WTC11 (cell line): ENCODE results near the gene MGAT5B. TPM values are rescaled to one million over a fixed set of nuclear protein-coding genes. Genes with fewer than 3 reads are reported as not detected.
A peak's percentile ranks its signal among the peaks of the same experiment; 100 is the strongest.

Source experiments
- ATAC-seq: fragments of 200-7000 bp; cut with Tn5 transposase; 2 replicates; pipeline ENCODE4 v1.10.0; 2021; ENCODE audit warnings: mild to moderate bottlenecking, moderate library complexity
- Bru-seq: library from RNA; stranded (reverse); fragments of 400-500 nt; gene quantifications from one replicate; lab custom pipeline; 2021; lab: Mats Ljungman, UMichigan
- CTCF ChIA-PET: fragments of 300-600 bp; sonication (Branson Sonifier 250); formaldehyde crosslinking; loops from one replicate; lab custom pipeline; 2021; ENCODE audit warnings: antibody characterized with exemption; lab: Charles Lee
- POLR2A ChIA-PET: fragments of 350-600 bp; sonication (Branson Sonifier 250); formaldehyde crosslinking; loops from one replicate; lab custom pipeline; 2021; ENCODE audit warnings: antibody characterized with exemption; lab: Charles Lee
- DNase-seq: peaks from one replicate; pipeline ENCODE4 v3.0.0; 2021; ENCODE audit warnings: low spot score
- H3K27ac Mint-ChIP-seq: 2 replicates; pipeline ENCODE4 v1.8.0; 2021; ENCODE audit warnings: mixed read lengths
- H3K27me3 Mint-ChIP-seq: 2 replicates; pipeline ENCODE4 v1.8.0; 2021; ENCODE audit warnings: low read depth, mild to moderate bottlenecking, moderate library complexity, mixed read lengths
- H3K36me3 Mint-ChIP-seq: 2 replicates; pipeline ENCODE4 v1.8.0; 2021; ENCODE audit warnings: mixed read lengths
- H3K4me1 Mint-ChIP-seq: 2 replicates; pipeline ENCODE4 v1.8.0; 2022; ENCODE audit warnings: mixed read lengths
- H3K4me3 Mint-ChIP-seq: 2 replicates; pipeline ENCODE4 v1.8.0; 2021; ENCODE audit warnings: mild to moderate bottlenecking, moderate library complexity, mixed read lengths
- H3K9me3 Mint-ChIP-seq: 2 replicates; pipeline ENCODE4 v1.8.0; 2021; ENCODE audit warnings: mixed read lengths
- CREM ChIP-seq: sonication (generic); formaldehyde crosslinking; IDR thresholded peaks from 2 replicates; pipeline ENCODE4 v1.8.1; 2022; ENCODE audit warnings: mild to moderate bottlenecking, missing genetic modification reagents, moderate library complexity
- E2F1 ChIP-seq: sonication (generic); formaldehyde crosslinking; IDR thresholded peaks from 2 replicates; pipeline ENCODE4 v1.8.0; 2022; ENCODE audit warnings: mild to moderate bottlenecking, missing genetic modification reagents
- ESRRA ChIP-seq: sonication (generic); formaldehyde crosslinking; IDR thresholded peaks from 2 replicates; pipeline ENCODE4 v1.8.1; 2022; ENCODE audit warnings: mild to moderate bottlenecking, missing genetic modification reagents, borderline replicate concordance
- GTF2I ChIP-seq: fragments of 250-450 bp; sonication (Bioruptor Pico); conservative IDR thresholded peaks from 2 replicates; pipeline ENCODE4 v1.4.0; 2021; ENCODE audit warnings: mild to moderate bottlenecking
- HMGXB4 ChIP-seq: sonication (generic); formaldehyde crosslinking; IDR thresholded peaks from 2 replicates; pipeline ENCODE4 v1.8.1; 2023; ENCODE audit warnings: mild to moderate bottlenecking, moderate library complexity, missing genetic modification reagents
- IRF2 ChIP-seq: sonication (generic); formaldehyde crosslinking; IDR thresholded peaks from 2 replicates; pipeline ENCODE4 v1.8.0; 2022; ENCODE audit warnings: low read depth, missing genetic modification reagents, borderline replicate concordance
- JUN ChIP-seq: sonication (generic); formaldehyde crosslinking; IDR thresholded peaks from 2 replicates; pipeline ENCODE4 v1.8.0; 2023; ENCODE audit warnings: mild to moderate bottlenecking, missing genetic modification reagents
- MAX ChIP-seq: sonication (generic); formaldehyde crosslinking; IDR thresholded peaks from 2 replicates; pipeline ENCODE4 v1.8.0; 2022; ENCODE audit warnings: mild to moderate bottlenecking, missing genetic modification reagents
- MXD4 ChIP-seq: fragments of 250-450 bp; sonication (Bioruptor Pico); IDR thresholded peaks from 2 replicates; pipeline ENCODE4 v1.8.0; 2021; ENCODE audit warnings: mild to moderate bottlenecking, moderate library complexity, borderline replicate concordance
- OVOL2 ChIP-seq: fragments of 250-450 bp; sonication (Bioruptor Pico); IDR thresholded peaks from 2 replicates; pipeline ENCODE4 v1.9.0; 2021; ENCODE audit warnings: mild to moderate bottlenecking, borderline replicate concordance
- PREB ChIP-seq: sonication (generic); formaldehyde crosslinking; IDR thresholded peaks from 2 replicates; pipeline ENCODE4 v1.8.1; 2022; ENCODE audit warnings: mild to moderate bottlenecking, missing genetic modification reagents, moderate library complexity, borderline replicate concordance
- SP1 ChIP-seq: sonication (generic); formaldehyde crosslinking; conservative IDR thresholded peaks from 2 replicates; pipeline ENCODE4 v1.8.1; 2022; ENCODE audit warnings: missing genetic modification reagents
- TP53 ChIP-seq: sonication (generic); formaldehyde crosslinking; IDR thresholded peaks from 2 replicates; pipeline ENCODE4 v1.8.1; 2023; ENCODE audit warnings: mild to moderate bottlenecking, missing genetic modification reagents
- ZNF121 ChIP-seq: sonication (generic); formaldehyde crosslinking; IDR thresholded peaks from 2 replicates; pipeline ENCODE4 v1.8.0; 2023; ENCODE audit warnings: missing genetic modification reagents
- ZNF138 ChIP-seq: sonication (generic); formaldehyde crosslinking; conservative IDR thresholded peaks from 2 replicates; pipeline ENCODE4 v1.8.1; 2022; ENCODE audit warnings: mild to moderate bottlenecking, moderate library complexity, missing genetic modification reagents
- ZNF263 ChIP-seq: sonication (generic); formaldehyde crosslinking; IDR thresholded peaks from 2 replicates; pipeline ENCODE4 v1.8.1; 2022; ENCODE audit warnings: low read depth, mild to moderate bottlenecking, moderate library complexity, missing genetic modification reagents
- ZNF317 ChIP-seq: sonication (generic); formaldehyde crosslinking; IDR thresholded peaks from 2 replicates; pipeline ENCODE4 v1.8.1; 2023; ENCODE audit warnings: low read depth, mild to moderate bottlenecking, moderate library complexity, missing genetic modification reagents, borderline replicate concordance
- ZNF423 ChIP-seq: fragments of 250-450 bp; sonication (Bioruptor Pico); IDR thresholded peaks from 2 replicates; pipeline ENCODE4 v2.1.2; 2022; ENCODE audit warnings: mild to moderate bottlenecking, moderate library complexity
- long read RNA-seq, 3 experiments: library from RNA in 1 of 3; library from capped mRNA in 1 of 3; library from polyadenylated mRNA in 1 of 3; unstranded in 2 of 3; stranded (forward) in 1 of 3; transcript quantifications; one replicate each; pipeline ENCODE4 v2.0.0, GENCODE V29; 2021
- total RNA-seq: library from RNA; stranded (reverse); gene quantifications from 3 replicates; pipeline ENCODE4 v1.2.3, GENCODE V29; 2021
- TF ChIP-seq, protein P1 (sequence below): sonication (generic); formaldehyde crosslinking; IDR thresholded peaks from 2 replicates; pipeline ENCODE4 v1.8.1; 2022; ENCODE audit warnings: mild to moderate bottlenecking, moderate library complexity, missing genetic modification reagents
- TF ChIP-seq, protein P2 (sequence below): sonication (generic); formaldehyde crosslinking; IDR thresholded peaks from 2 replicates; pipeline ENCODE4 v1.8.1; 2023; ENCODE audit warnings: mild to moderate bottlenecking, missing genetic modification reagents, moderate library complexity
- TF ChIP-seq, protein P3 (sequence below): fragments of 200-600 bp; IDR thresholded peaks from 2 replicates; pipeline ENCODE4 v1.8.0; 2022; ENCODE audit warnings: antibody characterized with exemption

Gene MGAT5B
- total RNA-seq (11.5 to 12.0 TPM (median 11.6 TPM) in 3 replicates), Bru-seq, nascent RNA (percentile 38 among the genes with signal in this experiment)
- long read RNA-seq, experiment 1, full-length matches to known transcripts: 8 of 29 reads
- long read RNA-seq, experiment 1, partial matches to known transcripts: 7 of 29 reads
- long read RNA-seq, experiment 1, other reads (novel, unspliced or antisense): 14 of 29 reads
- long read RNA-seq, experiment 2, partial matches to known transcripts: 1 of 10 reads
- long read RNA-seq, experiment 2, other reads (novel, unspliced or antisense): 9 of 10 reads
- long read RNA-seq, experiment 3, partial matches to known transcripts: 1 of 1 reads
- long read RNA-seq, experiment 3, other reads (novel, unspliced or antisense): 0 of 1 reads

DNA sequence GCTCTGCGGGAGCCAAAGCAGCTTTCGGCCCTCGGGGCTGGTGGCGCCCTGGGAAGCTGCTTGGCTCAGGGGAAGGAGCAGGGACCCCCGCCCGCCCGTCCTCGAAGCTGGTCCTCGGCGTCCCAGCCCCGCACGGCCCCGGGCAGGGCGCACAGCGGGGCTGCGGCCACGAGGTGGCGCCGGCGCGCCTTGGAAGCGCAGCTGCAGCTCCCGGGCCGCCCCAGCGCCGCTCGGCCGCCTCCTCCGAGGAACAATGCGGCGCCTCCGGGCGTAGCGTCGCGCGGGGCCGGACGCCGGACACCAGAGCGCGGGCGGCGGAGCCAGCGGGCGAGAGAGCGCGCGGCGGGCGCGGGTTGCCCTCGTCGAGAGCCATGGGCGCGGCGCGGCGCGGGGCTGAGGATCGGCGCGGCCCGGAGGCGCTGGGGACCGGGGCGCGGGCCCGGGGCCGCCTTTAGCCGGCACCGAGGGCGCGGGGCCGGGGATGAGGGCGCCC lies at the start of gene MGAT5B:
TSS of gene MGAT5B (plus strand) at position 229 of the 493 bp plus-strand sequence. CDS start 626 bp downstream, outside the sequence.
- TF ChIP-seq ZNF423 (CRISPR knock-in tag): no peak
- TF ChIP-seq, protein P1, sequence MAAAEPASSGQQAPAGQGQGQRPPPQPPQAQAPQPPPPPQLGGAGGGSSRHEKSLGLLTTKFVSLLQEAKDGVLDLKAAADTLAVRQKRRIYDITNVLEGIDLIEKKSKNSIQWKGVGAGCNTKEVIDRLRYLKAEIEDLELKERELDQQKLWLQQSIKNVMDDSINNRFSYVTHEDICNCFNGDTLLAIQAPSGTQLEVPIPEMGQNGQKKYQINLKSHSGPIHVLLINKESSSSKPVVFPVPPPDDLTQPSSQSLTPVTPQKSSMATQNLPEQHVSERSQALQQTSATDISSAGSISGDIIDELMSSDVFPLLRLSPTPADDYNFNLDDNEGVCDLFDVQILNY: peak; percentile 14; the same call in 1 of the 2 replicates
- no peak for TF ChIP-seq ZNF138
- TF ChIP-seq, protein P2, sequence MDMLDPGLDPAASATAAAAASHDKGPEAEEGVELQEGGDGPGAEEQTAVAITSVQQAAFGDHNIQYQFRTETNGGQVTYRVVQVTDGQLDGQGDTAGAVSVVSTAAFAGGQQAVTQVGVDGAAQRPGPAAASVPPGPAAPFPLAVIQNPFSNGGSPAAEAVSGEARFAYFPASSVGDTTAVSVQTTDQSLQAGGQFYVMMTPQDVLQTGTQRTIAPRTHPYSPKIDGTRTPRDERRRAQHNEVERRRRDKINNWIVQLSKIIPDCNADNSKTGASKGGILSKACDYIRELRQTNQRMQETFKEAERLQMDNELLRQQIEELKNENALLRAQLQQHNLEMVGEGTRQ (CRISPR knock-in tag): no peak
- TF ChIP-seq MXD4 (CRISPR knock-in tag): no peak
- TF ChIP-seq MAX (CRISPR knock-in tag): no peak
- TF ChIP-seq IRF2 (CRISPR knock-in tag): no peak
- peak; percentile 56; the same call in 1 of the 2 replicates for TF ChIP-seq CREM
- no peak for TF ChIP-seq ESRRA (CRISPR knock-in tag)
- TF ChIP-seq GTF2I: no peak
- TF ChIP-seq ZNF317 (CRISPR knock-in tag): no peak
- TF ChIP-seq ZNF263 (CRISPR knock-in tag): no peak
- TF ChIP-seq JUN (CRISPR knock-in tag): no peak
- TF ChIP-seq HMGXB4 (CRISPR knock-in tag): peak; percentile 47; the same call in 1 of the 2 replicates
- TF ChIP-seq, protein P3, sequence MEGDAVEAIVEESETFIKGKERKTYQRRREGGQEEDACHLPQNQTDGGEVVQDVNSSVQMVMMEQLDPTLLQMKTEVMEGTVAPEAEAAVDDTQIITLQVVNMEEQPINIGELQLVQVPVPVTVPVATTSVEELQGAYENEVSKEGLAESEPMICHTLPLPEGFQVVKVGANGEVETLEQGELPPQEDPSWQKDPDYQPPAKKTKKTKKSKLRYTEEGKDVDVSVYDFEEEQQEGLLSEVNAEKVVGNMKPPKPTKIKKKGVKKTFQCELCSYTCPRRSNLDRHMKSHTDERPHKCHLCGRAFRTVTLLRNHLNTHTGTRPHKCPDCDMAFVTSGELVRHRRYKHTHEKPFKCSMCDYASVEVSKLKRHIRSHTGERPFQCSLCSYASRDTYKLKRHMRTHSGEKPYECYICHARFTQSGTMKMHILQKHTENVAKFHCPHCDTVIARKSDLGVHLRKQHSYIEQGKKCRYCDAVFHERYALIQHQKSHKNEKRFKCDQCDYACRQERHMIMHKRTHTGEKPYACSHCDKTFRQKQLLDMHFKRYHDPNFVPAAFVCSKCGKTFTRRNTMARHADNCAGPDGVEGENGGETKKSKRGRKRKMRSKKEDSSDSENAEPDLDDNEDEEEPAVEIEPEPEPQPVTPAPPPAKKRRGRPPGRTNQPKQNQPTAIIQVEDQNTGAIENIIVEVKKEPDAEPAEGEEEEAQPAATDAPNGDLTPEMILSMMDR: peak; percentile 75
- TF ChIP-seq ZNF121: no peak
- no peak for TF ChIP-seq E2F1 (CRISPR knock-in tag)
- no peak for TF ChIP-seq OVOL2 (CRISPR knock-in tag)
- peak; percentile 56; the same call in 1 of the 2 replicates for TF ChIP-seq SP1 (CRISPR knock-in tag)
- 0 out of 2 replicates have a peak, but pooled peaks have one; percentile 31 for TF ChIP-seq TP53 (CRISPR knock-in tag)
- TF ChIP-seq PREB: no peak
- TF ChIP-seq, all 79 proteins: peak for 6

More for the DNA sequence above, at the start of gene MGAT5B:
- Mint-ChIP-seq H3K27me3 (peaks cover 29% of the 10 kb centered on the region), H3K27ac (no peak within 1 kb of the TSS), H3K9me3 (no peaks in the 10 kb centered on the region), H3K36me3 (no peaks in the 10 kb centered on the region), H3K4me1 (peaks cover 12% of the 10 kb centered on the region), H3K4me3 (peak within 1 kb of the TSS; percentile 78)
- ChIA-PET POLR2A (interaction anchor here (1.0 to 1.5 kb wide), 2 partner anchors 101 to 199 kb away, joined by 3 to 8 read pairs; no protein-coding TSS in a partner anchor), CTCF (interaction anchor here (0.5 to 4.4 kb wide), 63 partner anchors 9 to 420 kb away, joined by 3 to 64 read pairs (median 5); partner anchors contain the start of gene SEC14L1)
- ATAC-seq (peak; percentile 78), DNase-seq (peak; percentile 91)
